Measurements from ENCODE around the gene VTCN1. TPM values are rescaled to one million over a fixed set of nuclear protein-coding genes. Genes with fewer than 3 reads are reported as not detected.
"Not testable (repeated sequence)": the region's sequence is repeated elsewhere in the genome, so short reads cannot be mapped to it uniquely, and the experiment has no call there.

The VTCN1 gene
- total RNA-seq = 1 to 10 TPM; 1.7 to 9.4 (median 3.4) TPM

GRCh38 chr1:117210831-117211261 is at the start of gene VTCN1:
VTCN1 (minus strand) TSS chr1:117210927; CDS start chr1:117210855, 72 bp downstream.
- TF ChIP-seq POLR2AphosphoS5 (IDR thresholded peaks at IDR 0.05) = no peak
- no peak for TF ChIP-seq POLR2A (IDR thresholded peaks at IDR 0.05)
- TF ChIP-seq EP300 (IDR thresholded peaks at IDR 0.05) = no peak
- no peak for TF ChIP-seq CTCF (IDR thresholded peaks at IDR 0.05)
- H3K4me3 ChIP-seq = no peak within 1 kb of the TSS
- DNase-seq (ENCODE audit: low spot score in 2 of 2) = no peak
- no peaks in the 10 kb centered on the region for H3K27me3 ChIP-seq
- H3K9me3 ChIP-seq = no peaks in the 10 kb centered on the region
- no peaks in the 10 kb centered on the region for H3K36me3 ChIP-seq
- 49% methylated on average over 5 of the region's 8 CpGs for WGBS
- peak within 1 kb of the TSS; percentile 53 for H3K27ac ChIP-seq
- peaks cover 10% of the 10 kb centered on the region for H3K4me1 ChIP-seq

GRCh38 chr1:117258791-117259190 is 48.1 kb upstream of the VTCN1 start:
- no peaks in the 10 kb centered on the region for H3K4me1 ChIP-seq
- no peak overlapping the region for H3K4me3 ChIP-seq
- H3K36me3 ChIP-seq = no peaks in the 10 kb centered on the region
- no peak for DNase-seq (ENCODE audit: low spot score in 2 of 2)
- TF ChIP-seq CTCF (IDR thresholded peaks at IDR 0.05) = no peak
- no peak for TF ChIP-seq POLR2AphosphoS5 (IDR thresholded peaks at IDR 0.05)
- TF ChIP-seq POLR2A (IDR thresholded peaks at IDR 0.05) = no peak
- TF ChIP-seq EP300 (IDR thresholded peaks at IDR 0.05) = no peak
- H3K27me3 ChIP-seq = no peaks in the 10 kb centered on the region
- no peak overlapping the region for H3K27ac ChIP-seq
- 88% methylated on average over 3 of the region's 3 CpGs for WGBS
- no peaks in the 10 kb centered on the region for H3K9me3 ChIP-seq

- not testable (repeated sequence) for H3K36me3 ChIP-seq; DNase-seq (ENCODE audit: low spot score in 2 of 2); H3K4me3 ChIP-seq; H3K27me3 ChIP-seq; H3K4me1 ChIP-seq; H3K9me3 ChIP-seq; H3K27ac ChIP-seq
Observed at GRCh38 chr1:117258075-117258474, 47.3 kb upstream of the VTCN1 start.

- Histone ChIP-seq H3K36me3 (no peaks in the 10 kb centered on the region), H3K27ac (no peak overlapping the region), H3K4me1 (no peaks in the 10 kb centered on the region), H3K4me3 (no peak overlapping the region), H3K9me3 (no peaks in the 10 kb centered on the region), H3K27me3 (no peaks in the 10 kb centered on the region)
- TF ChIP-seq CTCF (IDR thresholded peaks at IDR 0.05) (no peak), POLR2AphosphoS5 (IDR thresholded peaks at IDR 0.05) (no peak), EP300 (IDR thresholded peaks at IDR 0.05) (no peak), POLR2A (IDR thresholded peaks at IDR 0.05) (no peak)
- DNase-seq (ENCODE audit: low spot score in 2 of 2) = no peak
Observed at GRCh38 chr1:117257291-117257690, 46.6 kb upstream of the VTCN1 start.

GRCh38 chr1:117250061-117250606 is 39.4 kb upstream of the VTCN1 start:
- Histone ChIP-seq H3K4me3 (no peak overlapping the region), H3K9me3 (no peaks in the 10 kb centered on the region), H3K4me1 (no peaks in the 10 kb centered on the region), H3K36me3 (no peaks in the 10 kb centered on the region), H3K27me3 (no peaks in the 10 kb centered on the region), H3K27ac (no peak overlapping the region)
- DNase-seq (ENCODE audit: low spot score in 2 of 2) = no peak
- TF ChIP-seq POLR2A (IDR thresholded peaks at IDR 0.05) = no peak
- TF ChIP-seq POLR2AphosphoS5 (IDR thresholded peaks at IDR 0.05) = no peak
- TF ChIP-seq EP300 (IDR thresholded peaks at IDR 0.05) = no peak
- no peak for TF ChIP-seq CTCF (IDR thresholded peaks at IDR 0.05)

GRCh38 chr1:117244971-117245370 is 34.2 kb upstream of the VTCN1 start:
- Histone ChIP-seq H3K36me3 (no peaks in the 10 kb centered on the region), H3K4me1 (no peaks in the 10 kb centered on the region), H3K9me3 (no peaks in the 10 kb centered on the region), H3K27me3 (no peaks in the 10 kb centered on the region), H3K4me3 (no peak overlapping the region), H3K27ac (no peak overlapping the region)
- no peak for TF ChIP-seq POLR2A (IDR thresholded peaks at IDR 0.05)
- WGBS = 68% methylated on average over 2 of the region's 2 CpGs
- DNase-seq (ENCODE audit: low spot score in 2 of 2) = no peak

Measured in suprapubic skin (tissue), 4 donors.